Measurements from ENCODE around the gene FGD6. TPM values are rescaled to one million over a fixed set of nuclear protein-coding genes. Genes with fewer than 3 reads are reported as not detected.

FGD6 gene
- total RNA-seq, 1 donor from 2014 or later: 8.6 TPM

- Mint-ChIP-seq H3K27ac (ENCODE audit: unreplicated experiment) (no peak overlapping the region), H3K9me3 (ENCODE audit: low read depth) (no peaks in the 10 kb centered on the region), H3K4me1 (ENCODE audit: low read depth) (peaks cover 7% of the 10 kb centered on the region), H3K4me3 (ENCODE audit: unreplicated experiment) (no peak overlapping the region), H3K36me3 (ENCODE audit: low read depth) (peaks cover 2% of the 10 kb centered on the region), H3K27me3 (ENCODE audit: low read depth) (no peaks in the 10 kb centered on the region)
- TF ChIP-seq CTCF (IDR thresholded peaks at IDR 0.05): no peak
- no peak for DNase-seq (ENCODE audit: low spot score)
Observed at GRCh38 chr12:95185854-95186253, 31.4 kb downstream of the FGD6 start.

GRCh38 chr12:95185072-95185471 is 32.2 kb downstream of the FGD6 start:
- no peak for TF ChIP-seq CTCF (IDR thresholded peaks at IDR 0.05)
- peaks cover 2% of the 10 kb centered on the region for H3K36me3 Mint-ChIP-seq (ENCODE audit: low read depth)
- no peak overlapping the region for H3K4me3 Mint-ChIP-seq (ENCODE audit: unreplicated experiment)
- no peaks in the 10 kb centered on the region for H3K27me3 Mint-ChIP-seq (ENCODE audit: low read depth)
- no peak for DNase-seq (ENCODE audit: low spot score)
- peaks cover 7% of the 10 kb centered on the region for H3K4me1 Mint-ChIP-seq (ENCODE audit: low read depth)
- H3K9me3 Mint-ChIP-seq (ENCODE audit: low read depth): no peaks in the 10 kb centered on the region
- no peak overlapping the region for H3K27ac Mint-ChIP-seq (ENCODE audit: unreplicated experiment)

GRCh38 chr12:95184121-95184520 is 33.1 kb downstream of the FGD6 start:
- Mint-ChIP-seq H3K27me3 (ENCODE audit: low read depth) (no peaks in the 10 kb centered on the region), H3K36me3 (ENCODE audit: low read depth) (peaks cover 2% of the 10 kb centered on the region), H3K27ac (ENCODE audit: unreplicated experiment) (no peak overlapping the region), H3K4me1 (ENCODE audit: low read depth) (peaks cover 7% of the 10 kb centered on the region), H3K4me3 (ENCODE audit: unreplicated experiment) (no peak overlapping the region), H3K9me3 (ENCODE audit: low read depth) (no peaks in the 10 kb centered on the region)
- DNase-seq (ENCODE audit: low spot score): no peak
- no peak for TF ChIP-seq CTCF (IDR thresholded peaks at IDR 0.05)

GRCh38 chr12:95182868-95183415 is 34.3 kb downstream of the FGD6 start:
- Mint-ChIP-seq H3K4me3 (ENCODE audit: unreplicated experiment) (no peak overlapping the region), H3K36me3 (ENCODE audit: low read depth) (peaks cover 2% of the 10 kb centered on the region), H3K9me3 (ENCODE audit: low read depth) (no peaks in the 10 kb centered on the region), H3K4me1 (ENCODE audit: low read depth) (peaks cover 7% of the 10 kb centered on the region), H3K27ac (ENCODE audit: unreplicated experiment) (peak overlapping the region; percentile 79), H3K27me3 (ENCODE audit: low read depth) (no peaks in the 10 kb centered on the region)
- DNase-seq (ENCODE audit: low spot score): no peak
- TF ChIP-seq CTCF (IDR thresholded peaks at IDR 0.05): no peak

- H3K27me3 Mint-ChIP-seq (ENCODE audit: low read depth): no peaks in the 10 kb centered on the region
Observed at GRCh38 chr12:95181103-95181502, 36.2 kb downstream of the FGD6 start.

More at GRCh38 chr12:95181103-95181502, 36.2 kb downstream of the FGD6 start:
- H3K36me3 Mint-ChIP-seq (ENCODE audit: low read depth): peaks cover 2% of the 10 kb centered on the region
- H3K4me3 Mint-ChIP-seq (ENCODE audit: unreplicated experiment): no peak overlapping the region
- no peak for DNase-seq (ENCODE audit: low spot score)
- H3K27ac Mint-ChIP-seq (ENCODE audit: unreplicated experiment): no peak overlapping the region
- no peaks in the 10 kb centered on the region for H3K9me3 Mint-ChIP-seq (ENCODE audit: low read depth)
- peaks cover 11% of the 10 kb centered on the region for H3K4me1 Mint-ChIP-seq (ENCODE audit: low read depth)
- no peak for TF ChIP-seq CTCF (IDR thresholded peaks at IDR 0.05)
